Adrenal gland (tissue), 5 donors: Measurements from ENCODE around the gene ZHX3.

Experiments
- POLR2A ChIP-seq, 2 donors: fragments of 450-650 bp; IDR thresholded peaks; one replicate each; pipeline ENCODE4 v1.6.1; 2017; ENCODE audit warnings: antibody characterized with exemption in 2 of 2, mild to moderate bottlenecking in 2 of 2, moderate library complexity in 1 of 2
- TF ChIP-seq, protein P1 (sequence below), 6 experiments: fragments of 450-650 bp in 4 of 6; fragments of 200-600 bp in 2 of 6; sonication (generic) in 1 of 6; IDR thresholded peaks; 1 replicate in 5 of 6; 2 replicates in 1 of 6; pipeline versions ENCODE4 v1.5.1 to v1.8.0; 2016 to 2021; ENCODE audit warnings: antibody characterized with exemption in 6 of 6, mild to moderate bottlenecking in 2 of 6, moderate library complexity in 1 of 6
- donor health status: DM: no; HTN: no; CAD: no.

DNA sequence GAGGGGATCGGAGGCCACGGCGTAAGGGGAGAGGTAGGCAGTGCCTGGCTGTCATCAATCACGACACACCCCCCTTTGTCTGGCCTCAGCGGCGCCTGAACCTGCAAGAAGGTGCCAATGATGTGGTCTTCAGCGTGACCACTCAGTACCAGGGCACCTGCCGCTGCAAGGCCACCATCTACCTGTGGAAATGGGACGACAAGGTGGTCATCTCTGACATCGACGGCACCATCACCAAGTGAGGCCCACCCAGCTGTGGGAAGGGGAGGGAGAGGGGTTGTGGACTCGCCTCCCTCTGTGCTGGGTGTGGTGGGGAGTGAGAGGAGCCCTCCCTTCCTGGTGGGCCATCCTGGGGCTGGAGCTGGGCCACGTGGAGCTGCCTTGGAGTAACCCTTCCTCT, 39.4 kb upstream of the ZHX3 start:
- TF ChIP-seq, protein P1, sequence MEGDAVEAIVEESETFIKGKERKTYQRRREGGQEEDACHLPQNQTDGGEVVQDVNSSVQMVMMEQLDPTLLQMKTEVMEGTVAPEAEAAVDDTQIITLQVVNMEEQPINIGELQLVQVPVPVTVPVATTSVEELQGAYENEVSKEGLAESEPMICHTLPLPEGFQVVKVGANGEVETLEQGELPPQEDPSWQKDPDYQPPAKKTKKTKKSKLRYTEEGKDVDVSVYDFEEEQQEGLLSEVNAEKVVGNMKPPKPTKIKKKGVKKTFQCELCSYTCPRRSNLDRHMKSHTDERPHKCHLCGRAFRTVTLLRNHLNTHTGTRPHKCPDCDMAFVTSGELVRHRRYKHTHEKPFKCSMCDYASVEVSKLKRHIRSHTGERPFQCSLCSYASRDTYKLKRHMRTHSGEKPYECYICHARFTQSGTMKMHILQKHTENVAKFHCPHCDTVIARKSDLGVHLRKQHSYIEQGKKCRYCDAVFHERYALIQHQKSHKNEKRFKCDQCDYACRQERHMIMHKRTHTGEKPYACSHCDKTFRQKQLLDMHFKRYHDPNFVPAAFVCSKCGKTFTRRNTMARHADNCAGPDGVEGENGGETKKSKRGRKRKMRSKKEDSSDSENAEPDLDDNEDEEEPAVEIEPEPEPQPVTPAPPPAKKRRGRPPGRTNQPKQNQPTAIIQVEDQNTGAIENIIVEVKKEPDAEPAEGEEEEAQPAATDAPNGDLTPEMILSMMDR (IDR thresholded peaks at IDR 0.05), result no peak
- TF ChIP-seq POLR2A (IDR thresholded peaks at IDR 0.05), result no peak
